ENCODE results near the gene NEU2.

The NEU2 gene

DNA sequence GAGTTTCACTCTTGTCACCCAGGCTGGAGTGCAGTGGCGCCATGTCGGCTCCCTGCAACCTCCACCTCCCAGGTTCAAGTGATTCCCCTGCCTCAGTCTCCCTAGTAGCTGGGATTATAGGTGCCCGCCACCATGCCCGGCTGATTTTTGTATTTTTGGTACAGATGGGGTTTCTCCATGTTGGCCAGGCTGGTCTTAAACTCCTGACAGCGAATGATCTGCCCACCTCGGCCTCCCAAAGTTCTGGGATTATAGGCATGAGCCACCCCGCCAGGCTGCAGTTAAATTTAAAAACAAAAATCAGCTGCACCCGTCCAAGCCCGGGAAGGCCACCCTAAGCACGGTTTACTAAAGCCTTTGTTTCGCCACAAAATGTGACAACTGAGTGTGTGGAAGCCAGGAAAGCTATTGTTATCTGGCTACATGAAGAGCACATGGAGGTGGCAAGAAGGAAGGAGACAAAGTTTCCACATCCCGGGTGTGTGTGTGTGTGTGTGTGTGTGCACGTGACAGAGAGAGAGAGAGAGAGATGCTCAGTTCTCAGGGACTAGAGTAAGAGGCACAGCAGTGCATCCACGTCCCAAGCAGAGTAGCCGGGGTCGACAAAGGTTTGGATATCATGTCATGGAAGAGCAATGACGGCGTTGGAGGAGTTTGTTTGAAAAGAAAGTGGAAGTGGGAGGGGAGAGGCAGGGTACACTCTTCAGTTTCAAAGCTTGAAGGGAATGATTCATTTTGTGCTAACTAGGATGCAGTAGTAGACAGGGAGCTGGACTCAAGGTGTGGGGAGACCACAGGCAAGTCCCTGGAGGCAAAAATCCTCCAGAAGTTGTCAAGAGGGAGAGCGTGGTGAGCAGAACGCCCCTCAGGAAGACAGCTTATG is 47.7 kb downstream of the NEU2 start:
- DNase-seq, result no peak

DNA sequence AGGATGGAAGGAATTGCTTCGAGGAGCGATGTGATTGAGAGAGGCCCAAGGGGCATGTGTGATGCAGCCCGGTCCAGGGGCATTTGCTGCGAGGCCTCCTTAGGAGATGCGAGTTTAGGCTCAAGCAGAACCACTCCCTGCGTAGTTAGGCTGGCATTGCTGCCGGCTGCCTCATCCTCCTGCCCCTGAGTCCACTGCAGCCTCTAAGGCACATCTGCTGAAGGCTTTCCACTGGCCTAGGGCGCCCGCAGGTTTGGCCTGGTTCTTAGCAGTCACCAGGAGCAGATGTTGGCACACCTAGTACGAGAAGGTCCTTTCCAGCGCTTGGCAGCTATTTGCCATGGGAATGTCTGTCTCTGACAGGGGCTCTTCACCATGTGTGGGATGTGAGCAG is 48.4 kb downstream of the NEU2 start:
- DNase-seq, result no peak

DNA sequence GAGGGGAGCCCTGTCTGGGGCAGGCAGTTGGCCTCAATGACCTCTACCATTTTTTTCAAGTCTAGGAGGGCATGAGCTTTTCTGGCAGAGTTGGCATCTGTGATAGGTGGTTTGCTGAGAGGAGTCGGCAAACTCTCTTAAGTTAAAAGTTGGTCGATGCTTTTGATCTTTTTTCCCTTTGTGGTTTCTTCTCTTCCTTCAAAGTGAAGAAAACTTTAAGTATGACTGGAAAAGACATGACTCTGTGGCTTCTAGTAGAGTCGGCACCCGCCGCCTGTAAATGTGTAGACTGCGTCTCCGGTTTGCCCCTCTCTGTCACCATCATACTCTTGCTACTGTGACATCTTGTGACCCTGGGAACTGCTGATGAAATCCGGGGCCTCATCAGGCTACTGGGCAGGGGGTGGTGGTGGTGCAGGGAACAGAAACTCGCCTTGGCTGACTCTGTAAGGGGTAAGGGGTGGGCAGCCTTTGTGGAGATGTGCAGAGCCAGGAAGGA is 48.8 kb downstream of the NEU2 start:
- DNase-seq, result no peak

DNA sequence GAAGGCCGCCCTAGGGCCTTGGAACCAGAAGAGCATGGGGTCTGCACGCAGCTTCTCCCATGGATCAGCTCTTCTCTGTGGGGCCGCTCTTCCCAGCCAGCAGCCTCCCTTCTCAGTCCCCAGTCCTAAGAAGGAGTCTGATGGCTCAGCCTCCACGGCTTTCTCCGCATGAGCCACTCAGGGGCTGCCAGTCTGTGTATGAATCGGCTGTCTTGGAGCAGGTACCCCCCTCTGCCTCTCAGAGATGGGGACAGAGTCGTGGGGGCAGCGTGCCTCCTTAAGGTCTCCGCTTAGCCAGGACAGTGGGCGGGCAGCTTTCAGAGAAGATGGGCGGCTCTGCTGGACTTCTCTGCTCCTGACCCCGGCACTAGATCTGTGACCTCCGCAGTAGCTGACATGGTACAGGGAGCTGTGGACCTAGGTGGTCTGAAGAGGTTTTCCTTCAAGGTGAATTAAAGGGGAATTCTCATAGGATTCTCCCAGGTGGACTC is 49.3 kb downstream of the NEU2 start:
- DNase-seq, result no peak

DNA sequence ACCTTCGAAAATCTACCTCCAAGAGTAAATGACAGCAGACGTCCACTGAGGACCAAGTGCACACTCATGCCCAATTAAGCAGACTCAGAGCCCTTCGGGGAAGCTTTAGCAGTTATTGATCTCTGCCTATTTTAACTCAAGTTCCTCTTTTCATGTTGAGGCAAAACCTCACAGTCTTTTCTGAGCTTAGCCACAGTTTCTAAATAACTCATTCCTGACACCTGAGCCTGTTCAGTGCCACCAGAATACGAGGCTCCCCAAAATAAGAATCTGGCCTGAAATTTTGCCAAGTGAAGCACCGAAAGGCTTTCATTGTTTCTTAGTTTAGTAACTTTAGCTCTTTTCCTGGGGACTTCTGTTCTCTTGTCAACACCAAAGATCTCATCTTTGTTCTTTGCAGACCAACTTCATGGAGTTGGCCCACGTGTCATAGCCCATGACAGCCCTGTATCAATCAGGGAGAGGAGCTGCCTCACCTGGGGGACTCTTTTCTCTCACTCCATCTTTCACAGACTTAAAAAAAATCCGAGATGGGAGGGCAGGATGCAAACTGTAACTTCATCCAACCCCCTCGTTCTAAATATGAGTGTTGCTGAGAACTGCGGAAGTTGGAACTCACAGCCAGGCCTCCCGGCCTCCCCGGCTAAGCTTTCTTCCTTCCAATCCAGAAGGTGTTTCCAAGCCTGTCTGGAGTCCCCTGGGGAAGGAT is 49.9 kb downstream of the NEU2 start:
- DNase-seq, result no peak

DNA sequence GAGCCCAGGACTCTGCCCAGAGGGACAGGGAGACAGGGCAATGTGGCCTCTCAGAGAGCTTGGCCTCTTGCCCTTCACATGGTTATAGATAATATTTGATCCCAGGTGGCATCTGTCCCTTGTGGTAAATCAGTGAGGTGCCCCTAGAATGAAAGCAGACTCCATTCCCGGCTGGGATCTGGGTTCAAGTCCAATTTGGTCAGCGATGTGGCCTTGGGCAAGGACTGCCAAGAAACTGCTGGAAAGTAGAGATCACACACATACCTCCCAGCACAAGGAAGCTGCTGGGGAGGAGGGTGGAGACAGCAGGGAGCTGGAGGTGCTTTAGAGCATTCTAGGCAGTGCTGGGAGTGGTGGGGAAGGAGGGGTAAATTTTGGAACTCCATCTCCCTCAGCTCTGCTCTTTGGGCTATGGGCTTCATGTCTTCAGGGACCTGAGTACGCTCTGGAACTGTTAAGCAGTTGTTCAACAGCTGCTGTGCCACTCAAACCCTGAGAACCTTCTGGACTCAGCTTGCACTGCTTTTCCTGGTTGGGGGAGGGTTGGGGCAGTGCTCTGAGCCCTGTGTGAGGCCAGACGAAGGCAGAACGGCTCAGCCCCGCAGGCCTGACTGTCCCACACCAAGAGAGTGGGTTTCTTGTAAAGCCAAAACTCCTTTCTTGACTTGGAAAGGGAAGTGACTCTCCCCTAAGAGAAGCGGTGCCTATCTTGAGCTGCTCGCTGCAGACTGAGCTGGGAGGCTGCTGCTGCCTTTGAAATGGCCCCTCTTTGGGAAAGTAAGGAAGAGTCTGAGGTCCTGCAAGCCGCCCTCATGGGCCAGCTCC is 50.7 kb downstream of the NEU2 start:
- DNase-seq, result no peak

DNA sequence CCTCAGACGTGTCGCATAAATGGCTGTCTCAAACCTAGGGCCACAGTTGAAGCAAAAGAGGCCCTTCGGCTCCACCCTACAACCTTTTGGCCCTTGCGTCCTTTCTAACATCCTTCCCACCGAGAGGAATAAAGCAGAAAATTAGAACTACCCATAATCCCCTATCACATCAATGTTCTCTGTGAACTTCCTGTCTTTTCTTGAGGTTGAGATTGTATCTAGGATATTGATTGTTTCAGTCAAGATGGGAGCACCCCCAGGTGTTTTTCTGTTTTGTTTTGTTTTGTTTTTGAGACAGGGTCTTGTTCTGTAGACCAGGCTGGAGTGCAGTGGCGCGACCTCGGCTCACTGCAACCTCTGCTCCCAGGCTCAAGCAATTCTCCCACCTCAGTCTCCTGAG is 51.3 kb downstream of the NEU2 start:
- no peak for DNase-seq

DNA sequence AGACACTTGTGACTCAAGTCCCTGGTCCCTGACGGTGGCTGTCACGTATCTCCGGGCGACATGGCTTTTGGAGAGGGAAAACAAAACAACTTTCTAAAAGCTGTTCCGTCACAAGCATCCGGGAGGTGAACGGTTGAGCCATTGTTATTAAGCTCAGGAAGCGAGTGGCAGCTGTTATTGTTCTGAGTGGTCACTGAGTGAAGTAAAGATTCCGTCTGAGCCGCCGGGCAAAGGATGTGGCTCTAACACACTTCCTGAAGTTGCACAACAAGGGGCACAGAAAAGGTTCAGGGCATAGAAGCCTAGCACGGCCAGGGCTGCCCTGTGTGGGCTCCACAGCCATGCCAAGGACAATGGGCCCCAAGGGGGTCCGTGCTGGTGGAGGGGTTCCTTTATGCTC is 52.0 kb downstream of the NEU2 start:
- no peak for DNase-seq

Data from NCI-H2171 (cell line).